HG03565 (cell line): ENCODE measurements around the gene QKI.
"Not testable (repeated sequence)": the region's sequence is repeated elsewhere in the genome, so short reads cannot be mapped to it uniquely, and the experiment has no call there.

Experiments
- ATAC-seq: cut with Tn5 transposase; IDR thresholded peaks from one replicate; pipeline ENCODE4 v1.9.1; 2021; ENCODE audit warnings: mild to moderate bottlenecking, moderate library complexity; ENCODE audit not compliant: unreplicated experiment

Gene QKI

DNA sequence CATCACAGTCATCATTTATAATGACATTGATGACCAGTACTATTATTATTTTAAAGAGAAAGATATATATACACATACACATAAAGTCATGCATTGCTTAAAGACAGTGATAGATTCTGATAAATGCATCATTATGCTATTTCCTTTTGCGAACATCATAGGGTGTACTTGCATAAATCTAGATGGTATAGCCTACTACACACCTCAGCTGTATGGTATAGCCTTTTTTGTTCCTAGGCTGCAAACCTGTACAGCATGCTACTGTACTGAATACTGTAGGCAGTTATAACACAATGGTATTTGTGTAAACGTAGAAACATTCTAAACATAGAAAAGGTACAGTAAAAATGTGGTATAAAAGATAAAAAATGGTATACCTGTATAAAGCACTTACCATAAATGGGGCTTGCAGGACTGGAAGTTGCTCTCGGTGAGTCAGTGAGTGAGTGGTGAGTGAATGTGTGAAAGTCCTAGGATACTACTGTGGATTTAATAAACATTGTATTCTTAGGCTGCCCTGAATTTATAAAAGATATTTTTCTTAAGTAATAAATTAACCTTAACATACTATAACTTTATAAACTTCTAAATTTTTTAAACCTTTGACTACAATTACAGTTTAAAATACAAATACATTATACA is 23.9 kb downstream of the QKI start:
- no peak for ATAC-seq

DNA sequence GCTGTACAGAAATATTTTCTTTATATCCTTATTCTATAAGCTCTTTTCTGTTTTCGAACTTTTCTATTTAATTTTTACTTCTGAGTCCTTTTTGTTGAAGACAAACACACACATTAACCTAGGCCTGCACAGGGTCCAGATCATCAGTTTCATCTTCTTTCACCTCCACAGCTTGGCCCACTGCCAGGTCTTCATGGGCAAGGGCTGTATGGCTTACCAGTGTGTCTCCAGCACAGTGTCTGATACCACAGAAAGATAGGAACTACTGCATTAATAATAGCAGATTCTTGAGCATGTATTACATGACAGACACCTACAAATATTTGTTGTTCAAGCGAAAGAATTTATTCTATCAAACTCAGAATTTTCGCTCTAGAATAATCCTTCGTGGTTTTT is 24.4 kb downstream of the QKI start:
- no peak for ATAC-seq

DNA sequence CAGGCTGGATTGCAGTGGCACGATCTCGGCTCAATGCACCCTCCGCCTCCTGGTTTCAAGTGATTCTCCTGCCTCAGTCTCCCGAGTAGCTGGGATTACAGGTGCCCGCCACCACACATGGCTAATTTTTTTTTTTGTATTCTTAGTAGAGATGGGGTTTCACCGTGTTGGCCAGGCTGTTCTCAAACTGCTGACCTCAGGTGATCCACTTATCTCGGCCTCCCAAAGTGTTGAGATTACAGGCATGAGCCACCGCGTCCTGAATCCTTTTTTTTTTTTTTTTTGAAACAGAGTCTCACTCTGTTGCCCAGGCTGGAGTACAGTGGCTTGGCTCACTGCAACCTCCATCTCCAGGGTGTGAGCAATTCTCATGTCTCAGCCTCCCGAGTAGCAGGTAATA is 24.9 kb downstream of the QKI start:
- not testable (repeated sequence) for ATAC-seq

DNA sequence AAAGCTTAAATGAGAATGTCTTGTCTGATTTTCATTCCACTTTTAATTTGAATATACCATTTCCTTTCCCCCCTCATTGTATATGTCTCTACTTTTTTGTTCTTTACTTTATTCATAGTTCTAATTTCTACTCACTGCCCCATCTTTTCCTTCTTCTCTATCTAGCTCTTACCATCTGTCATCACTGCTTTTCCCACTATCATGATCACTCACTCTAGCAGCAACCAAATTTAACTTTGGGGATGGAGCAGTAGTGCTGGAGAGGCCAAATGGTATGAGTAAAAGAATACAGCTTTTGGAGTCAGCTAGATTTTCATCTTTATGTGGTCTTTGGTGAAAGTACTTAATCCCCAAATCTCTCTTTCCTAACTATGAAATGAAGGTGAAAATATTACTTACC is 25.5 kb downstream of the QKI start:
- no peak for ATAC-seq

DNA sequence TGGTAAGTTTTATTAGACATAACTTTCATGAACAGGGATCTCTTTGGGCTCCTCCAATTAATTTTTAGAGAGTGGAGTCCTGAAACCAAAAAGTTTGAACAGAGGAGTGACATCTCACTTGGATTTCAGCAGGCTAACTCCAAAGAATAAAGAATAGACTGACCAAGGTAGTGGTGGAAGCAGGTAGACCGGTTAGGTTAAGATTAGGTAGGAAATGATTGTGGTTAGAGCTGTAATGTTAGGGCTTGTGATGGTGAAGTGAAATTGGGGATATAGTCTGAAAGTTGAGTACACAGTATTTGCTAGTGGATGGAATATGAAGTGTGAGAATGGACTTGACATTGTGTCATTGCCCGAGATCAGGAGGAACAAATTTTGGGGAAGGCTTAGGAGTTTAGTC is 27.8 kb downstream of the QKI start:
- no peak for ATAC-seq

DNA sequence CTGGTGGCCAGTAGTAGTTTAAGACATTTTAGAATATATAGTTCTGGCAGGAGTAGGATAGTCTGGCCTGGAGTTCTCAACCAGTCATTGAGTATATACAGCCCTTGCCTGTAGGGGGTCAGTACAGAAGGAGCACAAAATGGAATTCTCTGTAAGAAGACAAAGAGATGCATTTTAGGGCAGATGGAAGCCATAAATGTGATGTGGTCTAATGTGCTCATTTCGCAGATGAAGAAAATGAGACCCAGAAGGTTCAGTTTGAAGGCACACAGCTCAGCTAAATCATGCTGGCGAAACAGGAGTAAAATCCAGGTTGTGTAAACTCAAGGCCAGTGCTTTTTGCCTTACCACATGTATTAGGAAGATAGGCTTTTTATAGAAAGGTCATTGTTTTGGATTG is 29.6 kb downstream of the QKI start:
- no peak for ATAC-seq

DNA sequence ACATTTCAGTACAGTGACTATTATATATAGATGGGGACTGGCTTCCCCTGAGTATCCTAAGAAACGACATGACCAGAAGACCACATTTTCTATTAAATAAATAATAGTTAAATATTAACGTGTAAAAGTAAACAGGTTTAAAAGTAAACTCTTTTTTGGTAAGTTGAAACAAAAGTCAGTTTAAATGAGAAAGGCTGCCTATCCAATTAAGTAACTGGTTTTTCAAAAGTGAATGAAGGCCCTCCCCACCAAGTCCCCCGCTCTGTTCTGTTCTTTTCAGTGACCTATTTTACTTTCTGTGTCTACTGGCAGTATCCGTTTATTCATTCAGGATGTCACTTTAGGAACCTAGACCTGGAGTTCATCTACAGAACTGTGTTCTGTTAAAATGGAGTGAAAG is 32.0 kb downstream of the QKI start:
- ATAC-seq: no peak

DNA sequence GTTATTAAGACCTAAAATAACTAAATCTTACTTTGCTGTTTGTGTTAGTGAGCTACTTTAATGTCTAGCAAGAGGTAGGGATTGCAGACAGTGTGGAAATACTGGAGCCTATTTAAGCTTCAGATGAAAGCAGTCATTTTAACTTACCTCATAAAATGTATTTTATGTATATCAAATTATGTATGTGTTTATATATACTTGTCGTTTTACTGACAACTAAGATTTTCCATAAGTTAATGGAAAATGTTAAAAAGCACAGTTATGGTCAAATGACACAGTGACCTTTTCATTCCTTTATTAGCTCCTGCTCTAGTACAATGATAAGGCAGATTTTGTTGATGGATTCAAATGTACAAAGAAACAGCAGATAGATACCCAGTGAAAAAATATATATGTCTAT is 34.6 kb downstream of the QKI start:
- no peak for ATAC-seq

DNA sequence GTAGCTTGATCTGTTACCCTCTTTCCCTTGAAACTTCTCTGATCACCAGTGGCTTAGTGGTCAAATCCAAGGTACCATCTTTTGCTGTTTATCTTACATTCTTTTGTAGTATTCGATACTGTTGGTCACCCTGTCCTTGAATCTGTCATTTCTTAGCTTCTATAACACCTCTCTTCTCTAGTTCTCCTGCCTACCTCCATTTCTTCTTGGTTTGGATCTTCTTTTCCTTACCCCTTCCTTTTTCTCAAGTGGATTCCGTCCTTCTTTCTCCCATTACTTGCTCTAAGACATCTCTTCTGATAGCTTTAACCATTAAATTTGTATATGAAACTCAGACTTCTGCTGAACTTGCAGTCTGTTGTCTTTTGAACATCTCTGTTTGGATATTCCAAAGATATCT is 39.9 kb downstream of the QKI start:
- ATAC-seq: no peak

DNA sequence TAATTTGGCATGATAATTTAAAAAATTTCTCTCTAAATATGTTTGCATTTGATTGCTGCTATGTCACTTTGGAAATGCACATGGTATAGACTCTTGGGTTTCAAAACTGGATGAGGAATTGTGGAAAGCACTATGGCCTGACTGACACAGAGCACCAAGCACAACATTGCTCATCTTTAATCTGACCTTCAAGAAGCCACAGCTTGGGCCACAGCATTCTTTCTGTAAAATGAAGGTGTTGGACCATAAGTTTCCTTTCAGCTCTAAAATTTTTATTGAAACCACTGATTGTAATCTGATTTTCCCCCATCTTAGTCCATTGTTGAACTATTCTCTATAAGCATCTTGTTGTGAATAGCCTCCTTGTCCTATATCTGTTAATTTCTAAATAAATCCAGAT is 41.0 kb downstream of the QKI start:
- no peak for ATAC-seq

DNA sequence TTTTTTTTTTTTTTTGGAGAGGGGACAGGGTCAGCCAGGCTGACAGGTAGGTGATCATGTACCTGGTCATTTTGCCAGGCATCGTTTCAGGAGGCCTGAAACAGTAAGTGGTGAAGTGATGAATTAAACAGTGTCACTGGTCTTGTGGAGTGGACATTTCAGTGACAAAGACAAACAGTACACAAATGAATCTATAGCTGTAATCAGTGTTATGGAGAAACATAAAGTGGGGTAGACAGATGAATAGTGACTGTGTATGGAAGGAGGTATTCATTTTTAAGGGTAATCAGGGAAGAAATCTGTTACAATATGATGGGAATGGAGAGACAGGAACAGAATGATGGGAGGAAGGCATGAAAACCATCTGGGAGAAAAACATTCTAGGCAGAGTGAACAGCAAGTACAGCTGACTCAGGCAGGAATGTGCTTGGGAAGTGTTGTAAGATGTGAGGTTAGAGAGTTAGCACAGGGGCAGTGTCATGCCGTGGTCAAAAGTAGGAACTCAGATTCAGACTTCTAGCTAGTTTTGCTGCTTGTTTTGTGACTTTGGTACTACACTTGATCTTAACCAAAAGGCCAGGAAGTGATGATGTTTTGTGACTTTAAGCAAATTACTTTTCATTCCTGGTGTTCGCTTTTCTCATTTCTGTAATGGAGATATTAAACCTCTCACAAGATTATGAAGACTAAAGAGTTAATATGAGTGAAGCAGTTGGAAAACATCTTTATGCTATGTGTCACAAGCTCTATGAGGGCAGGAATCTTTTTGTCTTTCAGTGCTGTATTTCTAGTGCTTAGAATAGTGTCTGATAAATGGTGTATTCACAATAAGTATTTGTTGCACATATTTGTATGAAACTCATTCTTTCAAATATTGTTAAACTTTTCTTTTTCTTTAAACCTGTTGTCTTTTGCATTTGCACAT is 43.4 kb downstream of the QKI start:
- ATAC-seq: no peak

DNA sequence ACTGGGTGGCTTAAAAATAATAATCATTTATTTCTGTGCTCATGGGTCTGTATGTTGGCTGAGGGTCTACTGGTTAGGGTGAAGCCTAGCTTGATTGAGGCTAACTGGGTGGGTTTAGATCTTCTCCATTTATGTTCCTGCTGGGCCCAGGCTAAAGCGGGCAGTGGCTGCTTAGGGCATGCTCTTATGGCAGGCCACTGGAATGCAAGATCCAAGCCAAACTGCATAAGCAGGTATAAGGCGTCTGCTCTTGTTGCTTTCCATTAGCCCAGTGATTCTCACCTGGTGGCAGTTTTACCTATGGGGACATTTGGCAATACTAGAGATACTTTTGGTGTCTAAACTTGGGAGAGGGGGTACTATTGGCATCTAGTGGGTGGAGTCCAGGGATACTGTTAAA is 44.5 kb downstream of the QKI start:
- no peak for ATAC-seq

DNA sequence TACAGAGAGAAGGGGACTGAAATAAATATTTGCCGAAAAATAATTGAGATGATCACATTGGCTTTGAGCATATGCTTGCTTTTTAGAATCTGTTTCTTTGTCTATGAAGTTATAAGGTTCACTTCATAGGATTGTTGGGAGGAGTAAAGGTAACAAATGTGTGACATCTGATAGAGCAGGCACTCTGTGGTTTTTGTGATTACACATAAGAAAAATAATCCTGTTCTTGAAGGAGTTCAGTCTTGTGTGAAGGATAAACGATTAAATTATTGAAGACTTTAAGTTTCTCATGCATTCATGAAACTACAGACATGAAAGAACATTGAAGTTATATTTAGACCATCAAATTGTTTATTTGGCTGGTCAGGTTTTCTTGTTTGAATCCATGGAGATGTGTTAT is 45.0 kb downstream of the QKI start:
- no peak for ATAC-seq

DNA sequence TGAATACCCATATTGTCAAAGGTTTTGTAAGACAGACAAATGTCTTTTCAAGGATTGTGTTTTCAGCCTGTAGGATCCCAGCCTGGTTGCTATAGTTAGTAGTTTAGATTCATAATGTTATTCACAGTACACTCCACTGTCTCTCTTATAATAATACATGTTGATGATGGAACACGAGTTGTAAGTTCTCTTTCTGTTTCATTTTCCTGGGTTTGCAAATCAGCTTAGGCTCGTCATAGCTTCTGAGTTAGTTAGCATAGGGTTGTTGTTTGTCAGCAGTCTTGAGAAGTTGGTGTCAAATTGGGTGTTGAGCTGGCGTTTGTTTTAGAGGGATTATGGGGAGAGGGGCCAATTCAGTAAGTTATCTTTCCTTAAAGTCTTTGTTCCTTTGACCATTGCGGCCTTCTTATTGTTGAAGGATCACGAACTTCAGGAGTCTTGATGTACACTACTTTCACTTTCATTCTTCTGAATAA is 45.8 kb downstream of the QKI start:
- ATAC-seq: peak; percentile 84

DNA sequence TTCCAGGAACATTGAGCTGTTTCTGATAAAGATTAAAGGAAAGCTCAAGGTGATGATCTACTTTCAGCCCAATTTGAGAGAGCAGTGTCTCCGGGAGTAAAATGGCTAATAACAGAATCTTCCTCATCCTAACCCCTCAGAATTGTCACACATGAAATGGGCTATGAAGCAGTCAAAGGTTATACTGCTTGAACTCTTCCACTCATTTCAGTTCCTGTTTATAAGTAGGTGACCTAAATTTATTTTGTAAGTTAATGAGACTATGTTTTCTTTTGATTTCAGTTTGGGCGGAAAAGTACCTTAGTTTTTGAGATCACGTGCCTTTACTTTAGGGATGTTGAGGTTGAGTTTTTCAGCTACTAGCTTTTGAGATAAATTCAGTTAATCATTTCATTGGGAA is 47.2 kb downstream of the QKI start:
- no peak for ATAC-seq

DNA sequence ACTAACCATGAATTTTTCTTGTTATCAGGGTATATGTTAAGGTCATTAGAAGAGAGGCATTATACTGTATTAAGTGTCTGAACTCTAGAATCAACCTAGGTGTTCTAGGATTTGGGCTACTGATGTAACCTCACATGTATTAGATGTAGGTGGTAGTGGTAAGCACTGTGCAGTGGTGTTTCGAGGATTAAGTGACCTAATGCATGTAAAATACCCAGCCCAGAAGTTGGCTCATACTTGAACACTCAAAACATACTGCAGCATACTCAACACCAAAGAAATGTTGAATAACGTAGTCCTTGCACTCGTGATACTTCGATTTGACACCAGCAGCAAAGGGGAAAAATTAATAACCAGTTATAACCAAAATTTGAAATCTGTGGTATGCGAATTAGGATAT is 48.7 kb downstream of the QKI start:
- ATAC-seq: no peak

DNA sequence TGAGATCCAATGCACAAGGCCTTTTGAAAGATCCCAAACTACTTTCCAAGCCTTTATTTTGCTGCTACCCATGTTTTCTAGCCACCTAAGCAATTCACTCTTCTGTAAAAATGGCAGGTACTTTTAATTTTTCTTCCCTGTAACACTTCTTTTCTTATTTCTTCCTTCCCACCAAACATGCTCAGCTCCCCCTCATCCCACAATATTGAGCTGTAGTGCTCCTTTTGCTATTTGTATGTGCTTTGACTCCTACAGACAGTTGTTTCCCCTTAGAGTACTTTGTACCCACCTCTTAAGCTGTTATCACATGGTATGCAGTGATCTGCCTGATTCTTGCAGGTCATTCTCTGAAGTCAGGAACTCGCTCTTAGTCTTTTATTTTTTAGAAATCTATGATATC is 49.3 kb downstream of the QKI start:
- ATAC-seq: no peak

DNA sequence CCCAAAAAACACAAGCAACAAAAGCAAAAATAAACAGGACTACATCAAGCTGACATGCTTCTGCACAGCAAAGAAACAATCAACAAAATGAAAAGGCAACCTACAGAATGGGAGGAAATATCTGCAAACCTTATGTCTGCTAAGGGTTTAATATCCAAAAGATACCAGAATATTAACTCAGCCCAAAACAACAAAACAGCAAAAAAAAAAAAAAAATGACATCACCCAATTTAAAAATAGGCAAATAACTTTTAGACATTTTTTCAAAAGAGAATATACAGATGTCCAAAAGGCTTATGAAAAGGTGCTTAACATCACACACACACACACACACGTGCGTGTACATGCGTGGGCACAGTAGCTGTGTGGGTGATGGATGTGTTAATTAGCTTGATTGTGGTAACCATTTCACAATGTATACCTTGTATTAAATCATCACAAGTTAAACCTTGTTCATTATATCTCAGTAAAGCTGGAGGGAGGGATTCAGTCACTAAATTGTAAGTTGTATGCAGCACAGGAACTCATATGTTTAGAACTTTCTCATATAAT is 52.4 kb downstream of the QKI start:
- ATAC-seq: no peak

DNA sequence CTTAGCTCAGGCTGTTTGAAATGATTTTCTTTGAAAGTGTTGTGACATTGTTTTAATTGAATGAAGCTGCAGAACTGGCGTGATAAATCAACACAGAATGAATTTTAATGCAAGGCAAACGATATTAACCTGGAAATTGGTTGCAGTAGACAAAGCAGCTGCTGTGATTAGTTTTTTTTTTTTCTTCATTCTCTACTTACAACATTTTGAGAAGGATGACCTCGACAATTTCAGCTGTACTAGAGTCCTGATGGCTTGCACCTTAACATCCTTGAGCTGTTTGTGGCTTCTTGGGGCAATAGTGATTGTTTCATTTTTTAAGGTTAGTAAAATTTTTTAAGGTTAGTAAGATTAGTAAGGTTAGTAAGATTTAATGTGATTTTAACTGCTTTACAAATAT is 54.2 kb downstream of the QKI start:
- no peak for ATAC-seq

DNA sequence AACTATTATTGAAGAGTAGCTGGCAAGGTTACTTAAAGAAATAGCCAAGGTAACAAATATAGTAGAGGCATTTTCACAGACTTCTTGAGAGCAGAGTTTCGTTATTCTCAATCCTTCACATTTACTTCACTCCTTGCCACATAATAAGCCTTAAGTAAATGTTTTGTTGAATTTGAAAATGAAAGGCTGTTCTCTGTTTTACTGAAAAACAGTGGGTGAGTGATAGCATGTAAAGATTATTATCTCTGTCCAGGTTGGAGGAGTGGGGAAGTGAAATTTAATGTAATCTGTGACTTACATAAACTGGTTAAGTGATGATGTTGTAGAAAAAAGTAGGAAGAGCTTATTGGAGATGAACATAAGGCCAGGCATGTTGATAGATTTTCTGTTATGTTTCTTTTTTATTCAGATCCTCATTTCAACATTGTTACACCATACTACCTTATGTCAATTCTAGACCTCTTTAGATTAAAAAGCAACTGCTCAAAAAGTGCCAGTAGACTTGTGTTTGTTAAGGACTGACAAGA is 55.0 kb downstream of the QKI start:
- no peak for ATAC-seq

DNA sequence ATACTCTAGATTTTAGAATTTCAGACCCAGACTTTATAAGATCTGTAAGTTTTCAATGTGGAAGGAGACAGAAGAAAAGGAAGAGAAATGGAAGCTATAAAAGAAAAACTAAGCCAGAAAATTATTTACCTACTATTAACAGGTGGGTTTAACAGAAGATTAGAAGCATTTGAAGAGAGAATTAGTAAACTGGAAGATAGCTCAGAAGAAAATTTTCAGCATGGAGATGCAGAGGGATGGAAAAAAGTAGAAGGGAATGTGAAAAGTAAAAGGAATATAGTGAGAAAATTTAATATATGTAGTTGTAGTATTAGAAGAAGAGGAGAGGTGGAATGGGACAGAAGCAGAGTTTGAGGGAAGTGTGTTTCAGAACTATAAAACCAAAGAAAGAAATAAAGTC is 56.1 kb downstream of the QKI start:
- ATAC-seq: no peak

DNA sequence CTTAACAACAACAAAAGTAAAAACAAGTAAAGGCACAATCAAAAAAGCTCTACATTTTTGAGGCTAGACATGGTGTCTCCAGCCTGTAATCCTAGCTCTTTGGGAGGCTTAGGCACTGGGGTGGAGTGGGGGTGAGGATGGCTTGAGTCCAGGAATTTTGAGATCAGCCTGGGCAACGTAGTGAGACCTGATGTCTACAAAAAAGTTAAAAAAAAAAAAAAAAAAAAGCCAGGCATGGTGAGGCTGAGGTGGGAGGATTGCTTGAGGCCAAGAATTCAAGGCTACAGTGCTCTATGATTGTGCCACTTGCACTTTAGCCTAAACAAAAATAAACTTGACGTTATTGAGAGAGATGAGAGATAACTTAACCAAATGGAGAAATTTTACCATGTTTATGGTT is 60.1 kb downstream of the QKI start:
- no peak for ATAC-seq
